ENCODE results near the gene SPPL3.

DNA sequence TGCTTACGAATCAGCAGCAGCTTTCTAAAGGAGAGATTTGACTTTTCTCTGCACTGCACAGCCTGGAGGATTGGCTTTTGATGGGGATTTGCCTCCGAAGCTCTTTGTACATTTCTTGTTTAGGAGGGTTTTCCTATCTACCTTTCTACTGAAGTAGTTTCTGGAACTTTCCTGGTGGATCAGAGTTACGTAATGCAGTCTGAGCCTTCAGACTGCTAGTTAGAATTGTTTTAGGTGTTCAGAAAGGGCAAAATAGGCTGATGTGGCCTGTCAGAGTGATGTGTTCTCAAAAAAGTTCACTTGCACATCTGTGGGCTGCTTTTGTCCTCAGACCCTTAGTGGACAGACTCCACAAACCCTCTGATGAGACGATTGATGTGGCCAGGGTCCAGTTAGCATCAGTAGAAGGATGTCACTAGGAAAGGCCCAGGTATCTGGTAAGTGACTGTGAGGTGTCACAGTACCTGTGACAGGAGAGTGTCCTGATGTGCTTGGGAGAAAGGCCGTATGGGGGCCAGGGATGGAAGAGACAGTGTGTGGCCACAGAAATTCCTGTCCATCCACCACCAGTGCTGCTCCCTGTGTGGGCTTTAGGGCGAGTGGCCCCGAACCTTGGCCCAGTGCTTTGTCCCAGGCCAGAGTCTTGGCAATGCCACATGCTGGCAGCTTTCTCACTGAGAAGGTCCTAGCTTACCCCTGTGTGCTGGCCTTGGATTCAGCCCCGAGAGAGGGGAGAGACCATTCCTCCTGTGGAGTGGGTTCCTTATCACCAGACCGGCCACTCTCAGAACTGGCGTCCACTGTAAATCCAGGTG, 183.0 kb downstream of the SPPL3 start:
- TF ChIP-seq EZH2 (IDR thresholded peaks at IDR 0.05) (no peak), POLR2AphosphoS5 (IDR thresholded peaks at IDR 0.05; ENCODE audit: borderline replicate concordance, low read depth, low read length) (no peak)

Measured in SK-N-MC (cell line).